Thoracic aorta (tissue), 2 donors: ENCODE results near the gene PRPF38B. TPM values are rescaled to one million over a fixed set of nuclear protein-coding genes. Genes with fewer than 3 reads are reported as not detected.
"Not testable (repeated sequence)": the region's sequence is repeated elsewhere in the genome, so short reads cannot be mapped to it uniquely, and the experiment has no call there.

Source experiments
- ATAC-seq: fragments of 150-250 bp; one replicate; pipeline ENCODE4 v1.8.0; 2017; ENCODE audit warnings: low read depth; ENCODE audit not compliant: insufficient number of reproducible peaks, low FRiP score
- DNase-seq: peaks from one replicate; pipeline ENCODE4 v3.0.0-alpha.2; 2020; ENCODE audit warnings: low spot score
- H3K27ac ChIP-seq, 2 donors: fragments of 200-600 bp; sonication (generic); 1 replicate in 1 of 2; 2 replicates in 1 of 2; pipeline ENCODE4 v1.5.1; 2016; ENCODE audit warnings: mild to moderate bottlenecking in 2 of 2, moderate library complexity in 2 of 2
- H3K27me3 ChIP-seq: fragments of 200-600 bp; sonication (generic); replicated peaks from 2 replicates; pipeline ENCODE4 v1.6.0; 2016; ENCODE audit warnings: mild to moderate bottlenecking; ENCODE audit not compliant: insufficient read depth
- H3K36me3 ChIP-seq: fragments of 200-600 bp; sonication (generic); one replicate; pipeline ENCODE4 v1.5.1; 2016
- H3K4me1 ChIP-seq, 2 donors: fragments of 200-600 bp; sonication (generic); 1 replicate in 1 of 2; 2 replicates in 1 of 2; pipeline versions ENCODE4 v1.5.1 to v1.6.0; 2016; ENCODE audit warnings: low read depth in 2 of 2, mild to moderate bottlenecking in 1 of 2; ENCODE audit not compliant: control insufficient read depth in 1 of 2
- H3K4me3 ChIP-seq: fragments of 200-600 bp; sonication (generic); 2 replicates; pipeline ENCODE4 v1.5.1; 2016; ENCODE audit warnings: mild to moderate bottlenecking
- H3K9me3 ChIP-seq: fragments of 200-600 bp; sonication (generic); 2 replicates; pipeline ENCODE4 v1.5.1; 2016
- CTCF ChIP-seq: fragments of 200-600 bp; sonication (generic); IDR thresholded peaks from one replicate; pipeline ENCODE4 v1.5.1; 2019; ENCODE audit warnings: antibody characterized with exemption
- total RNA-seq, 2 donors: library from RNA; depleted of rRNA; stranded (reverse); fragments of >200 nt; gene quantifications; one replicate each; pipeline versions ENCODE4 v1.1.0 to v1.2.3, GENCODE V29; 2016

Gene PRPF38B
- total RNA-seq, 2 donors from 2014 or later, result 21.7 to 57.3 TPM

- no peaks in the 10 kb centered on the region for H3K36me3 ChIP-seq
- peaks cover 0 to 6% of the 10 kb centered on the region in 2 donors for H3K4me1 ChIP-seq
- ATAC-seq (no peak), DNase-seq (no peak)
- H3K4me3 ChIP-seq, result no peak overlapping the region
- no peak for TF ChIP-seq CTCF
- no peaks in the 10 kb centered on the region for H3K27me3 ChIP-seq
- no peak overlapping the region for H3K27ac ChIP-seq
- no peaks in the 10 kb centered on the region for H3K9me3 ChIP-seq
These were observed 27.6 kb upstream of the PRPF38B start for GRCh38 chr1:108664481-108664880.

GRCh38 chr1:108665067-108665466 lies 27.0 kb upstream of the PRPF38B start:
- Histone ChIP-seq H3K27ac (no peak overlapping the region), H3K4me1 (peaks cover 0 to 6% of the 10 kb centered on the region in 2 donors), H3K36me3 (no peaks in the 10 kb centered on the region), H3K27me3 (no peaks in the 10 kb centered on the region), H3K4me3 (no peak overlapping the region), H3K9me3 (no peaks in the 10 kb centered on the region)
- ATAC-seq, result no peak
- TF ChIP-seq CTCF, result no peak
- no peak for DNase-seq

GRCh38 chr1:108665771-108666170 lies 26.3 kb upstream of the PRPF38B start:
- Histone ChIP-seq H3K27me3 (no peaks in the 10 kb centered on the region), H3K36me3 (no peaks in the 10 kb centered on the region), H3K27ac (no peak overlapping the region), H3K4me1 (peaks cover 0 to 6% of the 10 kb centered on the region in 2 donors), H3K9me3 (no peaks in the 10 kb centered on the region), H3K4me3 (no peak overlapping the region)
- no peak for ATAC-seq
- DNase-seq, result no peak
- TF ChIP-seq CTCF, result no peak

GRCh38 chr1:108667422-108667821 lies 24.7 kb upstream of the PRPF38B start:
- not testable (repeated sequence) for H3K36me3 ChIP-seq, H3K4me1 ChIP-seq, ATAC-seq, H3K9me3 ChIP-seq, H3K4me3 ChIP-seq, DNase-seq, H3K27ac ChIP-seq, H3K27me3 ChIP-seq

GRCh38 chr1:108668777-108669176 lies 23.3 kb upstream of the PRPF38B start:
- Histone ChIP-seq H3K9me3 (no peaks in the 10 kb centered on the region), H3K4me1 (no peaks in the 10 kb centered on the region), H3K4me3 (no peak overlapping the region), H3K27ac (no peak overlapping the region), H3K27me3 (no peaks in the 10 kb centered on the region), H3K36me3 (no peaks in the 10 kb centered on the region)
- TF ChIP-seq CTCF, result no peak
- DNase-seq (no peak), ATAC-seq (no peak)

GRCh38 chr1:108669679-108670078 lies 22.4 kb upstream of the PRPF38B start:
- no peaks in the 10 kb centered on the region for H3K9me3 ChIP-seq
- no peaks in the 10 kb centered on the region for H3K27me3 ChIP-seq
- no peak for TF ChIP-seq CTCF
- DNase-seq (no peak), ATAC-seq (no peak)
- no peak overlapping the region for H3K27ac ChIP-seq
- H3K36me3 ChIP-seq, result no peaks in the 10 kb centered on the region
- H3K4me3 ChIP-seq, result no peak overlapping the region
- H3K4me1 ChIP-seq, result no peaks in the 10 kb centered on the region
